OCI-LY3 (cell line): ENCODE measurements around the gene MACROD2.

Experiments
- CTCF ChIP-seq: fragments of 200-600, 300-600 bp; sonication (generic); IDR thresholded peaks from 2 replicates; pipeline ENCODE4 v1.5.1; 2014; ENCODE audit warnings: antibody characterized with exemption, low read length, low read depth
- EZH2phosphoT487 ChIP-seq: fragments of 200-600 bp; shearing (Covaris generic); IDR thresholded peaks from 2 replicates; pipeline ENCODE4 v1.6.1; 2018; ENCODE audit warnings: antibody characterized with exemption, mixed run types, low read depth

GRCh38 chr20:15958142-15958541, 1962.8 kb downstream of the MACROD2 start:
- no peak for TF ChIP-seq EZH2phosphoT487
- TF ChIP-seq CTCF: no peak
